AML-193 (cell line): ENCODE data around the gene CCDC150.
"Not testable (repeated sequence)": the region's sequence is repeated elsewhere in the genome, so short reads cannot be mapped to it uniquely, and the experiment has no call there.

Source experiments
- DNase-seq, 2 experiments: peaks; one replicate each; lab custom pipeline; 2025; lab: John Stamatoyannopoulos, UW

The CCDC150 gene

DNA sequence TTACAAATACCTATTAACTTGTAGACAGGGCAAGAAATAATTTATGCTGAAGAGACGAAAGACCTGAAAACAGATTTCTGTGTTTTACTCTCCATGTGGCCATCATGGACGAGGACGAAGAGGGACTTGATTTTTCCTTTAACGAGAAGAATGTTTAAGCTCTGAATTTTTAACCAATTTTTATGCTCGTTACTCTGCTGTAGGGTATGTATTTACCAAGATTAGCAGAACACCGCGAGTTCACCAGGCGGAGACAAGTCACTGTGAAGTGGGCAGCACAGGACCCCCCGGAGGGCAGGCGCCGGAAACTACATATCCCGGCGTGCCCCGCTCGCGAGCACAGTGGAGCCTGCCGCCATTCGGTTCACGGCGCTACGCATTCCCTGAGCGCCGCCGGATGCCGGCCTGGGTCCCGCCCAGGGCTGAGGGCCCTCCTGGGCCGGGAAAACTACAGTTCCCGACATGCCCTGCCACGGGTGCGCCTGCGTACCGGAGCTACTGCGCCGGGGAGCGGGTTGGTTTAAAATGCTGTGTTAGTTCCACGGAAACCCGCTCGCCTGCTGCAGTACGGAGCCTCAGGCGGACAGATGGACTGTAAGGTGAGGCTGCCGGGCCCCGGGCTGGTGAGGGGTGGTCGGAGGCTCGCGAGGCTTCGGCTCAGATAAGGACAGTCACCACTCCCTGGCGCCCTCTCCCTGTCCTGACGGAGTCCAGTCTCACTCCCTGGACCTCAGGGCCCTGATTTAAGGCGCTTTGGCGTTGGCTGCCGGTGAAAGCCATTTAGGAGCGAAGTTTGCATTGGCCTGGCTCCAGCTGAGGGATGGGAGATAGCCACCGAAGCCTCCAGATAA, at the start of gene CCDC150:
CCDC150 (plus strand) TSS at position 536 of the 851 bp plus-strand sequence; CDS start at position 588, 52 bp downstream.
- peak; percentile 86 to 90 for DNase-seq

DNA sequence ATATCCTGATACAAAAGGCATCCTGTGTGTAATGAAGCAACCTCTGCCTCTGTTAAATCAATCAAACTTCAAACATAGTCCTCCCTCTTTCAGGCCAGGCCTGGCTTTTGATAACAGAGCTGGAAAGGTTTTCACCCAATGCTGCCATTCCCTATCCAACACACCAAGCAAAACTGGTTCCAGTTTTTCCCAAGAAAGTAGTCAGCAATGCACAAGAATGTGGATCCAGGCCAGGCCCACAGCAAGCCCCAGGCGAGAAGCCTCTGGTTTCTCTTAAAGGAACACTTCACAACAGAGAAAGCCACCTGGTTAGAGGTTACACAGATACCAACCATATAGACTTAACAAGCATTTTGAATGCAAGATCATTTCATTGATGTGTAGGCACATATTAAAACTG, 49.2 kb upstream of the CCDC150 start:
- DNase-seq: no peak

DNA sequence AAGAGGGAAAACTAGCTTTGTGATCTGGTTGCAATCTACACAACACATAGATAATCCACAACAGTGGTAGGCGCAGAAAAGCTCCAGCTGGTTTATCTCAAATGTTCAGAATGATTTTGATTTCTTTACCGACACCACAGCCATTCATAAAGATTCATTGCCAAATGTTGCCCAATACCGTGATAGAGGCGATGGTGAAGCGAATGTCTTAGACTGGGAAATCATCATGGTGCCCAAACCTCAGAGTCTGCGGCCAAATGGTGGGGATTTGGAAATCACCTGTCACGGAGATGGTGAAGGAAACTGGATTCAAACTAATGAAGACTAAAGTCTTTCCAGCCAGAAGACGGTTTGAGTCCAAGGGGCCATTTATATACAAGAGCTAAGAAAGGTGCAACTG, 48.5 kb upstream of the CCDC150 start:
- no peak for DNase-seq

DNA sequence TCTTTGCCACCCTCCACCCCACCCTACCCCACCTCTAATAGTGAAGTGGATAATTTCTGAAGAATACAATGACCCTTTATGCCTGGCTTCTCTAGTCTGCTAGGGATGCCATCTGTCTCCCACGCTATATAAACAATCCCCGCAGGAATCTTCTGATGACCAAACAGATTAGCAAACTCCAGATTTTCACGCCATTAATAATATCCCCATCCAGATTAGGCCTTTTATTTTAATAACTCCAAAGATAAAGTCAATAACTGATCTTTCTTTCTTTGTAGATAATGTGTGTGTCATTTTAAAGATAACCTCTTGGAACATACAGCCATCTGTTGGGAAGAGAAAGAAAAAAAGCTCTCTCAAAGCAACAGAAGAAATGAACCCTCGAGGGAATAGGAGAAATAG, 47.9 kb upstream of the CCDC150 start:
- DNase-seq: no peak

DNA sequence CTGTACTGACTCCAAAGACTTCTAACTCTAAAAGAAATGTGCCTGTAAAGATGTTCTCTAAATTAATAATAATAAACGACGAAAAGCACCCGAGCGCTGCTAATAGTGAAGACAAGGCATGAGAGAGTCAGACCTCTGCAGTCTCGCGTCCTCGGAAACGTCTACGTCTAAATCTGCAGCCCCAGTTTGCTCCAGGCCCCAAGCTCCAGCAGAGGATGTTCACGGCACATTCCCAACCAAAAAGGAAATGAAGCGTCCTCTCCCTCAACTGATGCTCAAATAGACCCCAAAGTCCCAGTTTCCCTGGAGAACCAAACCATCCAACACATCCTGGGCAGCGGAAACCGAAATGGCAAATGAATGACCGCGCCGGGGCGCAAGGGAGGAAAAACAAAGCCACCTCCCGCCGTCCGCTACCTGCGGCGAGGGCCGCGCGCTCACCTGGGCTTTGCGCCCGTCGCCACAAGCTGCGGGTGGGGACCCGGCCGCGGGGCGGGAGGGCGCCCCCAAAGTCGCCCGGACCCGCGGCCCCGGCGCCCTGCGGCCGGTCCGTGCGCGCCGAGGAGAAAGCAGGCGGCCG, 47.1 kb upstream of the CCDC150 start:
- no peak for DNase-seq

DNA sequence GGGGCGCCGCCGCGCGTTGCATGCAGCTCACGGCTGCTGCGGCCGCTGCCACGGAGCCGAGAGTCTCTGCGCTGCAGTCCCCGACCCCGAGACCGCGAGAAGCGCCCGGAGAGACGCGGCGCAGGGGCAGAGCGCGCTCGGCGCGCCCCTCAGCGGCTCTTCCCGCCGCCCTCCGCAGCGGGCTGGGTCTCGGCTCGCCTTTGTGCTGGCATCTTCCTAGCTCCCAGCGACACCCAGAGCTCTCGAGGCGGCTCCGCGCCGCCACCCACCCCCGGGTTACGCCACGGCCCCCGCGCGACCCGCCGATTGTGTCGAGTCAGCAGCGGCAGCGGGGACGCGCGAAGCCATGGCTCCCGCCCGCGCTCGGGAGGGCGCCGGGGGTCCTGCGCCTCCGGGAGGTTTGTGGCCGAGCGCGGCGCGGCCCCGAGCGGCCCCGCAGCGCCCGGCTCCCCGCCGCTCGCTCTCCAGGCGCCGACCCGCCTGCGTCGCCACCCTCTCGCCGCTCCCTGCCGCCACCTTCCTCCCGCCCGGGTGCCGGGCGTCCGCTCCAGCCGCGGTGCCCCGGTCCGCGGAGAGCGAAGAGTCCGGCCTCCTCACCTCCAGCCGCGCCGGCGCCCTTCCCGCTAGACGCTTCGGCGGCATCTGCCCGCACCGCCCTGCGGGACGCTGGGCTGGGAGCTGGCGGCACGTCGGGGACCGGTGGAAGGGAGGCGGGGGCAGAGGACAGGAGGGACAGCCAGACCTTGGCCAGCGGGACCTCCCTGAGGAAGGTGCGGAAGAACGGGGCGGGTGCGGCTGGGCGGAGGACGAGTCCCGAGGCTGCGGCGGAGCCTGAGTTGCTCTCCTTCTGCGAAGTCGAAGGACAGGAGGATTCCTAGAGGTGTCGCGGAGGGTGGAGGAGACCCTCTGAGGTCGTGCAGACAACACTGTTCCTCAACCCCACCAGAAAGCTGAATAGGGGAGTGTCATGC, 46.3 kb upstream of the CCDC150 start, which contains the start of gene HECW2:
HECW2 (minus strand) TSS at position 644 of the 971 bp plus-strand sequence.
- DNase-seq: no peak

DNA sequence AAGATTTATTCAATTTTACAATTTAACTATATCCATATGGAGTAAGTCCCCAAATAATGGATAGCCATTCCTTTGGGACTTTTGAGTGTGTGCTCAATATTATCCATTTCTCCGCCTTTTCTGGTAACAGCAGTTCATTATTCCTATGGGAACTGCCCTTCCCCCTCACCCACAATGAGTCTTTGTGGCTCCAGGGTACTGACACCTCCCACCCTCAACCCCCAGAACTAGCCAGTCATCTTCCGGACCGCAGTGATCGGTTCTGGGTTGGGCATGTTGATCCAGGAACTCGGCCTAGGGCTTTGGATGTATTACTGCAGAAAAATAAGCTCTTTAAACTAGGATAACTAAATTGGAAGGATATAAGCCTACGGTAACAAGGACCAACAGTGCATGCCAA, 45.4 kb upstream of the CCDC150 start:
- no peak for DNase-seq

DNA sequence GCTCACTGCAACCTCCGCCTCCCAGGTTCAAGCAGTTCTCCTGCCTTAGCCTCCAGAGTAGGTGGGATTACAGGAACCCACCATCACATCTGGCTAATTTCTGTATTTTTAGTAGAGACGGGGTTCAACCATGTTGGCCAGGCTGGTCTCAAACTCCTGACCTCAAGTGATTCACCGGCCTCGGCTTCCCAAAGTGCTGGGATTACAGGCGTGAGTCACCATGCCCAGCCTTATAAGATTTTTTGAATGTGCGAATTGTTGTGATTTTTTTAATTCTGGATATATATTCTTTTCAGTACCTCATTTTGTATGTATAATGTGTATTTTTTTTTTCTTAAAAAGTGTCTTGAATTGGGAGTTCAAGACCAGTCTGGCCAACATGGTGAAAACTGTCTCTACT, 42.0 kb upstream of the CCDC150 start:
- no peak for DNase-seq

DNA sequence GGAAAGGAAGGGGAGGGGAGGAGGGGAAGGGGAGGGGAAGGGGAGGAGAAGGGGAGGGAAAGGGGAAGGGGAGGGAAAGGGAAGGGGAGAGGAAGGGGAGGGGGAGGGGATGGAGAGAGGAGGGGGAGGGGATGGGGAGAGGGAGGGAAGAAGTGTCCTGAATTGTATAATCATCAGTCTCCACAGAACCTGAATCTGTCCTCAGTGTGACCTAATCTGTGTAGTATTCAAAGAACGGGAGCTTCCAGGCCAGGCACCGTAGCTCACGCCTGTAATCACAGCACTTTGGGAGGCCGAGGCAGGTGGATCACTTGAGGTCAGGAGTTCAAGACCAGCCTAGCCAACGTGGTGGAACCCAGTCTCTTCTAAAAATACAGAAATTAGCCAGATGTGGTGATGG, 41.1 kb upstream of the CCDC150 start:
- DNase-seq: no peak

DNA sequence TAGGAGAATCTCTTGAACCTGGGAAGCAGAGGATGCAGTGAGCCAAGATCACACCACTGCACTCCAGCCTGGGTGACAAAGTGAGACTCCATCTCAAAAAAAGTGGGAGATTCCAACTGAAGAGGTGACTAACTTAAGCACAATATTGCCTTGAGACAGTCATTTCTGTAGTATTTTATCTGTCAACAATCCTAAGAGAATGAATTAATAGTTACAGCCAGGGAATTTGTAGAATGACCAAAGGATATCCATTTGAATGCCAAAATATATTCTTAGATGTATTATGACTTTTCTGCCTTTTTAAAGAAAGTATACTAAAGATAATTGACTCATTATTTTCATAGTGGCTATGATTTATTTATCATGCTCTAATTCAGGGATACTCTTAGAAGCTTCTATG, 40.7 kb upstream of the CCDC150 start:
- DNase-seq: no peak

DNA sequence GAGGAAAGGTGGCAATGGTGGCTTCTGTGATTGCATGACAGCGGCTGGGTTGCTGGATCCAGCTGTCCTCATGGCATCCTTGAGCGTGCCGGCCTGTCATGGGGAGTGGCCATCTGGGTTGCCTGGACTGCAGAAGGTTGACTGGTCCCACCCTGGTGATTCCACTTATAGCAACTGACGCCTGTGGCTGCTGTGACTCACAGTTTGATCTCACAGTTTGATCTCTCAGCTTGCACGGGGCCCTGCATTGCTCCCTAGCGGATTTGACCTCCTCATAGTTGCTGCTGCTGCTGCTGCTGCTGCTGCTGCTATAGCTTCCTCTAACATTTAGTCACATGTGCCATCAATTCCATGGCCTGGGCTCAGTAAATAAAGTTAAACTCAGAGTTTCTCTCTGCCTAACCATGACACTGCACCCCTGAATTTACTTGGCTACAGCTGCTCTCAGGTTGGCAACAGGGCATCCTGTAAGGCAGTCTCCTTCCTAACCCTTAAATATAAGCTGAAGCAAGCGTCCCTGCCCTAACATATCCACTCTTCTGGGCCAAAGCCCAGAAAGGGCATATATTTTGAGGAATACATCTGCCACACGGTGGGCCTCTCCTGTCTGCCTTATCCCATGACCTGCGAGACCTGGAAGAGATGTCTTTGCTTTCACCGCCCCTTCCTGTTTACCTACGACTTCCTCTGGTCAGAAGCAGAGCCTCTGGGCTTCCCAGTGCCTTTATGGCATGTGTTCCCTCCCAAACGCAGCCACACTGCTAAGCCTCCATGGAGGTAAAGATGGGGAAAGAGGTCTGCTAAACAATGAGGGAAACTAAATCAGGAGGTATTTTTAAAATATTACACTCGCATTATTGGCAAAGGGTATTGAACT, 37.8 kb upstream of the CCDC150 start:
- no peak for DNase-seq

DNA sequence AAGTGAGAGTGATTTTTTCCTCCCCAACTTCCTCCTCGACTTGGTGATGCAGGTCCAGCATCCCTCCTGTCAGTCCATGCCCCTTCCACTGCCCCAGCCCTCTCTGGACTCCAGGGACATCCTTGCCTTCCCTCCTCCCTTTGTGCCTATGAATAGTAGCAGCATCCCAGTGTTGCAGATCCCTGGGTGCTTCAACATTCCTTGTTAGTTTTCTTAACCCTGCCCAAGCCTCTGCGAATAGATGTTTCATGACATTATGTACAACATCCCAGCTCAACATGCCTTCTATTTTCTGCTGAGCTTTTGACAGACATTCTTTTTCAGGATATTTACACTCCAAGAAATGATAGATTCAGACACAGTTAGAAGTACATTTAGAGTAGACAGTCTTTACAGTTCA, 35.3 kb upstream of the CCDC150 start:
- no peak for DNase-seq

DNA sequence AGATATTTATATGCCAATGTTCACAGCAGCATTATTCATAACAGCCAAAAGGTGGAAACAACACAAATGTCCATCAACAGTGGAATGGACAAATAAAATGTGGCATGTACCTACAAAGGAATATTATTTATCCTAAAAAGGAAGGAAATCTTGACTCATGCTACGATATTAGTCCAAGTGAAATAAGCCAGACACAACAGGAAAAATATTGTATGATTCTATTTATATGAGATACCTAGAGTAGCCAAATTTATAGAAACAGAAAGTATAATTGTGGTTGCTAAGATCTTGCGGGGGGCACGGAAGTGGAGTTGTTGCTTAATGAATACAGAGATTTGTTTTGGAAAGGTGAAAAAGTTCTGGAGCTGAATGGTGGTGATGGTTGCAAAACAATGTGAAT, 33.0 kb upstream of the CCDC150 start:
- DNase-seq: no peak

DNA sequence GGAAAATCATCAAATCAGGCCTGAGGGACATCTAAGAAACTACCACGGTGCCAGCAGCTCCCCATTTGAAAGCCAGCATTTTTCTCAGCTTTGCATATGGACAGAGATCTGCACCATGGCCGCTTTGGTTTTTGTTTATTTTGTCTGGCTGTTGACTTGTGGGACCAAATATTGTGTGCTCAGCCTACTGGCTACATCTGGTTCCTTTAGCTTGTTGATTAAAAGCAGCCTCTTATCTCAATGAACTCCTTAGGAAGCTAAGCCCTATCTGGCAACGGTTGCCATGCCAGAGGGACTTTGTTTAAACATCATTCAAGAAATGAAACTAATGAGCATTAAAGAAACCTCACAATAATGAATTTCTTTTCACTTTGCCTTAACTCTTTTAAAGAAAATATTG, 32.4 kb upstream of the CCDC150 start:
- DNase-seq: no peak

DNA sequence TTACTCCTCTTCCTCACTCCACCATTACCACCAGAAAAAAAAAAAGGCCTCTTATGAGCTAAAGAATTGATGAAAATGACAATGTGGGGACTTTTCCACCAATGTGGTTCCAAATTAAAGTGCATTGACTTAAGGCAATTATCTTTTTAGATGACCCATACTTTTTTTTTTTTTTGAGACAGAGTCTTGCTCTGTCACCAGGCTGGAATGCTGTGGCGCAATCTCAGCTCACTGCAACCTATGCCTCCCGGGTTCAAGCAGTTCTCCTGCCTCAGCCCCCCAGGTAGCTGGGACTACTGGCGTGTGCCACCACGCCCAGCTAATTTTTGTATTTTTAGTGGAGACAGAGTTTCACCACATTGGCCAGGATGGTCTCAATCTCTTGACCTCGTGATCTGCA, 31.6 kb upstream of the CCDC150 start:
- DNase-seq: not testable (repeated sequence)

DNA sequence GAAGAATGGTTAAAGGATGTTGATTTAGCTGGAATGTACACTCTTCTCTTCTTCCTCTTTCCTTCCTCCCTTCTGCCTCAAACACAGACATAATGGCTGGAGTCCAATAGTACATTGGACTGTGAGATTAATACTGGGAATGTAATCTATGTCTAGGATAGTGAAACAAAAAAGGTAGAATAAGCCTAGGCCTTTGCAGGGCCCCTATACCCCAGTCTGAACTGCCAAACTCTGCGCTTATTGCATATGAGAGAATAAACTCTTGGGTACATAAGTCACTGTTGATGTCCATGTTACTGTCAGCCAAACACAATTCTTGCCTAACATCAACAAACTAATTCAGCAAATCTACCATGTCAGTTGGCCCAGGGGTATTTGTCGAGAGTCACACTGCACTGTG, 29.7 kb upstream of the CCDC150 start:
- DNase-seq: no peak

DNA sequence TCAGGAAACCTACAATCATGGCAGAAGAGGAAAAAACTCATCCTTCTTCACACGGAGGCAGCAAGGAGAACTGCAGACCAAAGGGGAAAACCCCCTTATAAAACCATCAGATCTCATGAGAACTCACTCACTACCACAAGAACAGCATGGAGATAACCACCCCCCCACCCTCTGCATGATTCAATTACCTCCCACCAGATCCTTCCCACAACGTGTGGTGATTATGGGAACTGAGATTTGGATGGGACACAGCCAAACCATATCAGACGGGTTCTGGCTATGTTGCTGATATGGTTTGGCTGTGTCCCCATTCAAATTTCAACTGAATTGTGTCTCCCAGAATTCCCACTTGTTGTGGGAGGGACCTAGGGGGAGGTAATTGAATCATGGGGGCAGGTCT, 28.7 kb upstream of the CCDC150 start:
- DNase-seq: no peak

DNA sequence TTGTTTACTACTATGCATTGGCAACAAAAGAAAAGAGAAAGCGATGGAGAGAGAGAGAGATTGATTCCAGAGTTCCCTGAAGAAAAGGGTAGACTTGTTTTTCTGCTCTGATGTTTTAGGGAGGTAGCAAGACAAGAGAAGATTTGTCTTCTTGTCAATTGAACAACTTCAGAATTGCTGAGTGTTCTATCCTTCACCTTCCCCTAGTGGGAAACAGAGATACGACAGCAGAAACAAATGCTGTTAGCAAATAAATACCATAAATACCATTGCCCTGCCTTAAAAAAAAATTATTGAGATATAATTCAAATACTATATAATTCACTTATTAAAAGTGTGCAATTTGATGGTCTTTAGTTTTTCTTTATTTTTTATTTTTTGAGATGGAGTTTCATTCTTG, 26.2 kb upstream of the CCDC150 start:
- DNase-seq: no peak

DNA sequence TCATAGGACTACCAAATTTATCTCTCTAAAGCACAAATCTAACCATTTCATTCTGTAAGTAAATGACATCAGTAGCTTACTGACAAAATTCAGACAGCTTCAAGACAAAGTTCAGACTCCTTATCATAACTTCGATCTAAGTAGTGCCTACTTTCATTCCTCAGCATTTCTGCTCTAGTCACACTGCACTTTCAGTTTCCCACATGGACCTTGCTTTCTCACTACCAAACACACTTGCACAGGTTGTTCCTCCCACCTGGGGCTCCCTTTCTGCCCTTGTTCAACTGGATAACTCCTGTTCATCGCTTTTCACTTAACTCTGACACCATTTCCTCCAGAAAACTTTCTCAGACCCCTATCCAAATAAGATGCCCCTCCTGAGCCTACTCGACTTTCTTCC, 22.1 kb upstream of the CCDC150 start:
- no peak for DNase-seq

DNA sequence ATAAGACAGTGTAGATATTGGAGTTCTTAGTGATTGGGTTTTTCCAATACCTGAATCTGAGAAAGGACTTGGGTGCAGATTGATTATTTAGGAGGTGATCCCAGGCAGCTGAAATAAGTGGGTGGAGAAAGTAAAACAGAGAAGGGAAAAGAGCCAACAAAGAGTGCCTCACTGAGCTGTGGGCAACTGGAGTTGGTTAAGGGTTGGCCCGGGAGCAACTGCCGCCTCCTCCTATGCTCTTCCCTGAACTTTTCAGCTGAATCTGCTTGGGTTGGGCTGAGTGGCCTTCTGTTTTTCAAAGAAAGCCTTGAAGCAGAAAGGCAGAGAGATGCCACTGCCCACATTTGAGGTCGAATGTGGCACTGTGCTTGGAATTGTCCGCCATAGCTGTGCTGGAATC, 20.9 kb upstream of the CCDC150 start:
- DNase-seq: no peak

DNA sequence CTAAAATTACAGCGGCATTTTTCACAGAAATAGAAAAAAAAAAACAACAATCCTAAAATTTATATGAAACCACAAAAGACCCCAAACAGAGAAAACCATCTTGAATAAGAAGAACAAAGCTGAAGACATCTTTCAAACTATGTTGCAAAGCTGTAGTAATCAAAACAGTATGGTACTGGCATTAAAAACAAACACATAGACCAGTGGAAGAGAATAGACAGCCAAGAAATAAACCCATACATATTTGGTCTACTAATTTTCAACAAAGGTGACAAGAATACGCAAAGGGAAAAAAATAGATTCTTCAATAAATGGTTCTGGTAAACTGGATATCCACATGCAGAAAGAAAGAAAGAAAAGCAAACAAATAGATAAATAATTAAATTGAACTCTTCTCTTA, 9.0 kb upstream of the CCDC150 start:
- DNase-seq: no peak

DNA sequence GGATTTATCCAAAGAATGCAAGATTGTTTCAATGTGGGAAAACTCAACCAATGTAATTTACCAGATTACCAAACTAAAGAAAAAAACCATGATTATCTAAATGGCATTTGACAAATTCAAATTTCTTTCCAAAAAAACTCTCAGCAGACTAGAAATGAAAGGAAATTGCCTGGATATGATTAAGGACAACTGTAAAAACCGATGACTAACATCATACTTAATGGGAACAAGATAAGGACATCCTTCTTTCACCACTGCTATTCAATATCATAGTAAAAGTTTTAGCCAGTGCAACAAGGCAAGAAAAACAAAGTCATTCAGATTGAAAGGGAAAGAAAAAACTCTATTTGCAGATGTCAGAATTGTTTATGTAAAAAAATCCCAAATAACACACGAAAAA, 4.4 kb upstream of the CCDC150 start:
- no peak for DNase-seq
